SK-N-SH (cell line): ENCODE data around the gene RNF144B.

Experiments used
- EZH2phosphoT487 ChIP-seq: fragments of 200-600 bp; sonication (generic); IDR thresholded peaks from 2 replicates; pipeline ENCODE4 v1.6.1; 2017; ENCODE audit warnings: low read depth, mixed run types, mild to moderate bottlenecking, antibody characterized with exemption, moderate library complexity, borderline replicate concordance
- MXI1 ChIP-seq: IDR thresholded peaks from 2 replicates; pipeline ENCODE4 v1.6.1; 2012; ENCODE audit warnings: mild to moderate bottlenecking, low read depth, low read length, improper control_type of control experiment
- POLR2AphosphoS5 ChIP-seq: IDR thresholded peaks from 2 replicates; pipeline ENCODE4 v1.6.1; 2012; ENCODE audit warnings: low read depth, low read length
- RCOR1 ChIP-seq: fragments of 150-350 bp; IDR thresholded peaks from 2 replicates; pipeline ENCODE4 v1.6.1; 2017; ENCODE audit warnings: antibody characterized with exemption, low read length
- TF ChIP-seq, protein P1 (sequence below): fragments of 200-600 bp; sonication (generic); IDR thresholded peaks from 2 replicates; pipeline ENCODE4 v1.6.1; 2017; ENCODE audit warnings: antibody characterized with exemption, mild to moderate bottlenecking, moderate library complexity

DNA sequence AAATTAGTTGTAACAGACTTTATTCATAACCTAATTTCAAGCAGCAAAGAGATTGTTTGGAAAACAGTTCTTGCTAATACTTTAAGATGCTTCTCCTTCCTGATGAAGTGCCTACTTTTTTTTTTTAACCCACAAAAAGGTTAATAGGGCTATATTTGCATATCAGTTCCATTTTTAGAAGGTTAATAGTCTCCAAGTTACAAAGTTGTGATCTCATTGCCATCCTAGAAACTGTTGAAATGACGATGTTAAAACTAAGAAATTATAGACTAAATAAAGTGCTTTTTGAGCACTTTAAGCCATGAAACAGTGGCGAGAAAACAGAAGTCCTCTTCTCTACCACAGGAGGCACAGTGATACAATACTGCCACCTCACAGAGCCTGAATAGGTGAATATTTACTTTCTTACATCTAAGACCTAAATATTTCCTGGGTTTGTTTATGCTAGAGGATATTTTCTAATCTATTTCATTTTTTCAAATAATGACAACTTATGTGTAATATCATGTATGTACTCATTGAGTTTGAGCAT lies 5.3 kb downstream of the RNF144B start:
- TF ChIP-seq POLR2AphosphoS5 (no peak), EZH2phosphoT487 (no peak), RCOR1 (no peak), MXI1 (no peak)
- TF ChIP-seq, protein P1, sequence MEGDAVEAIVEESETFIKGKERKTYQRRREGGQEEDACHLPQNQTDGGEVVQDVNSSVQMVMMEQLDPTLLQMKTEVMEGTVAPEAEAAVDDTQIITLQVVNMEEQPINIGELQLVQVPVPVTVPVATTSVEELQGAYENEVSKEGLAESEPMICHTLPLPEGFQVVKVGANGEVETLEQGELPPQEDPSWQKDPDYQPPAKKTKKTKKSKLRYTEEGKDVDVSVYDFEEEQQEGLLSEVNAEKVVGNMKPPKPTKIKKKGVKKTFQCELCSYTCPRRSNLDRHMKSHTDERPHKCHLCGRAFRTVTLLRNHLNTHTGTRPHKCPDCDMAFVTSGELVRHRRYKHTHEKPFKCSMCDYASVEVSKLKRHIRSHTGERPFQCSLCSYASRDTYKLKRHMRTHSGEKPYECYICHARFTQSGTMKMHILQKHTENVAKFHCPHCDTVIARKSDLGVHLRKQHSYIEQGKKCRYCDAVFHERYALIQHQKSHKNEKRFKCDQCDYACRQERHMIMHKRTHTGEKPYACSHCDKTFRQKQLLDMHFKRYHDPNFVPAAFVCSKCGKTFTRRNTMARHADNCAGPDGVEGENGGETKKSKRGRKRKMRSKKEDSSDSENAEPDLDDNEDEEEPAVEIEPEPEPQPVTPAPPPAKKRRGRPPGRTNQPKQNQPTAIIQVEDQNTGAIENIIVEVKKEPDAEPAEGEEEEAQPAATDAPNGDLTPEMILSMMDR: peak; percentile 11; the same call in 1 of the 2 replicates
